Liver (tissue), 9 donors: ENCODE measurements around the gene TANC1. TPM values are rescaled to one million over a fixed set of nuclear protein-coding genes. Genes with fewer than 3 reads are reported as not detected.

Experiments
- DNase-seq: peaks from one replicate; pipeline ENCODE4 v3.0.0-alpha.2; 2017; ENCODE audit warnings: low spot score
- H3K27ac ChIP-seq, 2 donors: one replicate each; pipeline ENCODE4 v1.7.0; 2013; ENCODE audit warnings: inconsistent platforms in 2 of 2, low read length in 2 of 2, control low read depth in 1 of 2, low read depth in 1 of 2, mild to moderate bottlenecking in 1 of 2
- H3K27me3 ChIP-seq, 4 donors: one replicate each; pipeline versions ENCODE4 v1.6.1 to v1.7.0; 2013; ENCODE audit warnings: low read length in 3 of 4, inconsistent platforms in 1 of 4, mild to moderate bottlenecking in 1 of 4, moderate library complexity in 1 of 4; ENCODE audit not compliant: control insufficient read depth in 4 of 4, insufficient read depth in 4 of 4
- H3K36me3 ChIP-seq, 4 donors: one replicate each; pipeline versions ENCODE4 v1.6.1 to v1.7.0; 2013; ENCODE audit warnings: low read length in 3 of 4, mild to moderate bottlenecking in 3 of 4, low read depth in 1 of 4, moderate library complexity in 1 of 4; ENCODE audit not compliant: control insufficient read depth in 4 of 4, insufficient read depth in 3 of 4
- H3K4me1 ChIP-seq, 4 donors: one replicate each; pipeline versions ENCODE4 v1.6.1 to v1.7.0; 2013; ENCODE audit warnings: low read length in 3 of 4, mild to moderate bottlenecking in 3 of 4, moderate library complexity in 1 of 4; ENCODE audit not compliant: control insufficient read depth in 4 of 4, insufficient read depth in 4 of 4
- H3K4me3 ChIP-seq, 3 donors: one replicate each; pipeline versions ENCODE4 v1.6.1 to v1.7.0; 2013; ENCODE audit warnings: low read length in 3 of 3, control low read depth in 1 of 3, low read depth in 1 of 3, mild to moderate bottlenecking in 1 of 3
- H3K9ac ChIP-seq, 2 donors: one replicate each; pipeline ENCODE4 v1.7.0; 2013; ENCODE audit warnings: low read length in 2 of 2, mild to moderate bottlenecking in 2 of 2, moderate library complexity in 2 of 2, control low read depth in 1 of 2, low read depth in 1 of 2
- H3K9me3 ChIP-seq, 4 donors: one replicate each; pipeline versions ENCODE4 v1.6.1 to v1.7.0; 2013; ENCODE audit warnings: low read length in 3 of 4; ENCODE audit not compliant: control insufficient read depth in 4 of 4
- ATF3 ChIP-seq: IDR thresholded peaks from 2 replicates; pipeline ENCODE4 v1.6.1; 2016; ENCODE audit warnings: antibody characterized with exemption
- EGR1 ChIP-seq, 2 donors: IDR thresholded peaks; 2 replicates each; pipeline ENCODE4 v1.6.1; 2016 to 2018; ENCODE audit warnings: antibody characterized with exemption in 2 of 2, low read depth in 2 of 2
- FOXA2 ChIP-seq: IDR thresholded peaks from 2 replicates; pipeline ENCODE4 v1.6.1; 2016; ENCODE audit warnings: antibody characterized with exemption
- GABPA ChIP-seq, 2 donors: IDR thresholded peaks in 1 of 2; conservative IDR thresholded peaks in 1 of 2; 2 replicates each; pipeline ENCODE4 v1.6.1; 2016; ENCODE audit warnings: antibody characterized with exemption in 2 of 2, mild to moderate bottlenecking in 1 of 2, moderate library complexity in 1 of 2
- HNF4A ChIP-seq, 2 donors: conservative IDR thresholded peaks; 2 replicates each; pipeline ENCODE4 v1.6.1; 2016; ENCODE audit warnings: antibody characterized with exemption in 2 of 2, mild to moderate bottlenecking in 2 of 2
- HNF4G ChIP-seq: IDR thresholded peaks from 2 replicates; pipeline ENCODE4 v1.6.1; 2016; ENCODE audit warnings: antibody characterized with exemption
- JUND ChIP-seq, 2 donors: IDR thresholded peaks; 2 replicates each; pipeline ENCODE4 v1.6.1; 2016; ENCODE audit warnings: antibody characterized with exemption in 2 of 2
- NR2F2 ChIP-seq: IDR thresholded peaks from 2 replicates; pipeline ENCODE4 v1.6.1; 2016; ENCODE audit warnings: antibody characterized with exemption
- RAD21 ChIP-seq, 2 donors: IDR thresholded peaks; 2 replicates each; pipeline ENCODE4 v1.6.1; 2016; ENCODE audit warnings: antibody characterized with exemption in 2 of 2, mild to moderate bottlenecking in 2 of 2
- RXRA ChIP-seq, 2 donors: IDR thresholded peaks; 2 replicates each; pipeline ENCODE4 v1.6.1; 2017 to 2018; ENCODE audit warnings: antibody characterized with exemption in 2 of 2, mild to moderate bottlenecking in 1 of 2
- SP1 ChIP-seq: IDR thresholded peaks from 2 replicates; pipeline ENCODE4 v1.6.1; 2018; ENCODE audit warnings: antibody characterized with exemption, mild to moderate bottlenecking
- TAF1 ChIP-seq: conservative IDR thresholded peaks from 2 replicates; pipeline ENCODE4 v1.6.1; 2016; ENCODE audit warnings: antibody characterized with exemption, mild to moderate bottlenecking
- YY1 ChIP-seq: IDR thresholded peaks from 2 replicates; pipeline ENCODE4 v1.6.1; 2016; ENCODE audit warnings: antibody characterized with exemption, mild to moderate bottlenecking
- ZBTB33 ChIP-seq: IDR thresholded peaks from 2 replicates; pipeline ENCODE4 v1.6.1; 2016; ENCODE audit warnings: antibody characterized with exemption
- WGBS: extraction: QIAGEN DNeasy Blood & Tissue Kit; methylation state at CpG from one replicate; pipeline ENCODE4 v1.1.7; 2013; 5-methylcytosine and 5-hydroxymethylcytosine counted together
- polyA plus RNA-seq, 2 donors: library from polyadenylated mRNA; stranded (reverse) in 1 of 2; unstranded in 1 of 2; fragments of 200-250 nt in 1 of 2; fragments of >200 nt in 1 of 2; fragmentation: Nextera tagmentation in 1 of 2; extraction: Ambion mirVana in 1 of 2; gene quantifications; one replicate each; pipeline versions ENCODE4 v1.2.1 to v1.2.3, GENCODE V29; 2013 to 2015
- total RNA-seq, 2 donors: library from RNA; depleted of rRNA; stranded (reverse); fragments of >200 nt; gene quantifications; one replicate each; pipeline ENCODE4 v1.2.3, GENCODE V29; 2014
- TF ChIP-seq, protein P1 (sequence below): IDR thresholded peaks from 2 replicates; pipeline ENCODE4 v1.6.1; 2016; ENCODE audit warnings: antibody characterized with exemption, mild to moderate bottlenecking
- TF ChIP-seq, protein P2 (sequence below): fragments of 150-350 bp; IDR thresholded peaks from 2 replicates; pipeline ENCODE4 v1.5.1; 2017; ENCODE audit warnings: improper control_type of control experiment, low read depth, low read length; ENCODE audit not compliant: missing input control
- TF ChIP-seq, protein P3 (sequence below): IDR thresholded peaks from 2 replicates; pipeline ENCODE4 v1.6.1; 2016; ENCODE audit warnings: antibody characterized with exemption
- donor health status: healthy.
- donor health status: healthy.
- donor health status: healthy.
- donor health status: healthy.
- donor health status: healthy.

TANC1 gene
- total and polyA plus RNA-seq, 4 donors: 3.7 to 17.7 (median 5.2) TPM

DNA sequence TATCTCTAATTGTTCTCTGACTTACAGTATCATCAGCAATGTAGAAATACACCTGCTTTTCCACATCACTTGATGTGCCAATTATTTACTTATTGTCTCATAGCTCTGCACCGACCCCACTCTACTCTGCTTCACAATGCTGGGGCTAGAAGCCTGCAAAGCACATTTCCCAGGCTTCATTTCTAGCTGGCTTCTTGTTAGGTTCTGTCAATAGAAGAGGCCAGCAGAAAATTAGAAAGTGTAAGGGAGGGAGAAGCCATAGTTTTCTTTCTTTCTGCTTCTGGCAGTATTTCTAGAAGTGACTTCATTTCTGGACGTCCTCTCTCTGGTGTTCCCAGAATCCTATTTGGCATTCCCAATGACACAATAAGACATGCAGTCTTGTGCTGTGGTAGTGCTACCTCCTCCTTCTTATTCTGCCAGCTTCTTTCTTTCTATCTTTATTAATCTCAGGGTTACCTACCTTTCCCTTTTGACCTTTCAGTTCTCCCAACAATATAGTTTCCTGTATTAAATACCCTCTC is 12.5 kb upstream of the TANC1 start:
- WGBS: 76% methylated on average over 2 of the region's 2 CpGs

More for the DNA sequence above, 12.5 kb upstream of the TANC1 start:
- Histone ChIP-seq H3K9ac (no peak overlapping the region), H3K27ac (no peak overlapping the region), H3K9me3 (no peaks in the 10 kb centered on the region), H3K4me3 (no peak overlapping the region), H3K27me3 (no peaks in the 10 kb centered on the region), H3K36me3 (no peaks in the 10 kb centered on the region), H3K4me1 (peaks cover 0 to 5% (median 3%) of the 10 kb centered on the region in 4 donors)
- TF ChIP-seq EGR1 (IDR thresholded peaks at IDR 0.05; ENCODE audit: low read depth in 2 of 2) (no peak), ZBTB33 (no peak), RXRA (IDR thresholded peaks at IDR 0.05) (no peak), SP1 (no peak), TAF1 (no peak), FOXA2 (no peak), HNF4G (no peak), ATF3 (no peak), RAD21 (IDR thresholded peaks at IDR 0.05) (no peak), HNF4A (conservative IDR thresholded peaks at IDR 0.05) (no peak), GABPA (IDR thresholded peaks at IDR 0.05 in 1 of 2, conservative IDR thresholded peaks at IDR 0.05 in 1 of 2) (no peak), JUND (IDR thresholded peaks at IDR 0.05) (no peak), YY1 (no peak), NR2F2 (no peak)
- TF ChIP-seq, protein P1, sequence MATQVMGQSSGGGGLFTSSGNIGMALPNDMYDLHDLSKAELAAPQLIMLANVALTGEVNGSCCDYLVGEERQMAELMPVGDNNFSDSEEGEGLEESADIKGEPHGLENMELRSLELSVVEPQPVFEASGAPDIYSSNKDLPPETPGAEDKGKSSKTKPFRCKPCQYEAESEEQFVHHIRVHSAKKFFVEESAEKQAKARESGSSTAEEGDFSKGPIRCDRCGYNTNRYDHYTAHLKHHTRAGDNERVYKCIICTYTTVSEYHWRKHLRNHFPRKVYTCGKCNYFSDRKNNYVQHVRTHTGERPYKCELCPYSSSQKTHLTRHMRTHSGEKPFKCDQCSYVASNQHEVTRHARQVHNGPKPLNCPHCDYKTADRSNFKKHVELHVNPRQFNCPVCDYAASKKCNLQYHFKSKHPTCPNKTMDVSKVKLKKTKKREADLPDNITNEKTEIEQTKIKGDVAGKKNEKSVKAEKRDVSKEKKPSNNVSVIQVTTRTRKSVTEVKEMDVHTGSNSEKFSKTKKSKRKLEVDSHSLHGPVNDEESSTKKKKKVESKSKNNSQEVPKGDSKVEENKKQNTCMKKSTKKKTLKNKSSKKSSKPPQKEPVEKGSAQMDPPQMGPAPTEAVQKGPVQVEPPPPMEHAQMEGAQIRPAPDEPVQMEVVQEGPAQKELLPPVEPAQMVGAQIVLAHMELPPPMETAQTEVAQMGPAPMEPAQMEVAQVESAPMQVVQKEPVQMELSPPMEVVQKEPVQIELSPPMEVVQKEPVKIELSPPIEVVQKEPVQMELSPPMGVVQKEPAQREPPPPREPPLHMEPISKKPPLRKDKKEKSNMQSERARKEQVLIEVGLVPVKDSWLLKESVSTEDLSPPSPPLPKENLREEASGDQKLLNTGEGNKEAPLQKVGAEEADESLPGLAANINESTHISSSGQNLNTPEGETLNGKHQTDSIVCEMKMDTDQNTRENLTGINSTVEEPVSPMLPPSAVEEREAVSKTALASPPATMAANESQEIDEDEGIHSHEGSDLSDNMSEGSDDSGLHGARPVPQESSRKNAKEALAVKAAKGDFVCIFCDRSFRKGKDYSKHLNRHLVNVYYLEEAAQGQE: no peak
- TF ChIP-seq, protein P2, sequence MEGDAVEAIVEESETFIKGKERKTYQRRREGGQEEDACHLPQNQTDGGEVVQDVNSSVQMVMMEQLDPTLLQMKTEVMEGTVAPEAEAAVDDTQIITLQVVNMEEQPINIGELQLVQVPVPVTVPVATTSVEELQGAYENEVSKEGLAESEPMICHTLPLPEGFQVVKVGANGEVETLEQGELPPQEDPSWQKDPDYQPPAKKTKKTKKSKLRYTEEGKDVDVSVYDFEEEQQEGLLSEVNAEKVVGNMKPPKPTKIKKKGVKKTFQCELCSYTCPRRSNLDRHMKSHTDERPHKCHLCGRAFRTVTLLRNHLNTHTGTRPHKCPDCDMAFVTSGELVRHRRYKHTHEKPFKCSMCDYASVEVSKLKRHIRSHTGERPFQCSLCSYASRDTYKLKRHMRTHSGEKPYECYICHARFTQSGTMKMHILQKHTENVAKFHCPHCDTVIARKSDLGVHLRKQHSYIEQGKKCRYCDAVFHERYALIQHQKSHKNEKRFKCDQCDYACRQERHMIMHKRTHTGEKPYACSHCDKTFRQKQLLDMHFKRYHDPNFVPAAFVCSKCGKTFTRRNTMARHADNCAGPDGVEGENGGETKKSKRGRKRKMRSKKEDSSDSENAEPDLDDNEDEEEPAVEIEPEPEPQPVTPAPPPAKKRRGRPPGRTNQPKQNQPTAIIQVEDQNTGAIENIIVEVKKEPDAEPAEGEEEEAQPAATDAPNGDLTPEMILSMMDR: no peak
- TF ChIP-seq, protein P3, sequence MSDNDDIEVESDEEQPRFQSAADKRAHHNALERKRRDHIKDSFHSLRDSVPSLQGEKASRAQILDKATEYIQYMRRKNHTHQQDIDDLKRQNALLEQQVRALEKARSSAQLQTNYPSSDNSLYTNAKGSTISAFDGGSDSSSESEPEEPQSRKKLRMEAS: no peak
- no peak for DNase-seq
